ENCODE data around the gene LRRC56. TPM values are rescaled to one million over a fixed set of nuclear protein-coding genes. Genes with fewer than 3 reads are reported as not detected.

Gene LRRC56
- total RNA-seq, 1 experiment from 2014 or later: 3.4 TPM

DNA sequence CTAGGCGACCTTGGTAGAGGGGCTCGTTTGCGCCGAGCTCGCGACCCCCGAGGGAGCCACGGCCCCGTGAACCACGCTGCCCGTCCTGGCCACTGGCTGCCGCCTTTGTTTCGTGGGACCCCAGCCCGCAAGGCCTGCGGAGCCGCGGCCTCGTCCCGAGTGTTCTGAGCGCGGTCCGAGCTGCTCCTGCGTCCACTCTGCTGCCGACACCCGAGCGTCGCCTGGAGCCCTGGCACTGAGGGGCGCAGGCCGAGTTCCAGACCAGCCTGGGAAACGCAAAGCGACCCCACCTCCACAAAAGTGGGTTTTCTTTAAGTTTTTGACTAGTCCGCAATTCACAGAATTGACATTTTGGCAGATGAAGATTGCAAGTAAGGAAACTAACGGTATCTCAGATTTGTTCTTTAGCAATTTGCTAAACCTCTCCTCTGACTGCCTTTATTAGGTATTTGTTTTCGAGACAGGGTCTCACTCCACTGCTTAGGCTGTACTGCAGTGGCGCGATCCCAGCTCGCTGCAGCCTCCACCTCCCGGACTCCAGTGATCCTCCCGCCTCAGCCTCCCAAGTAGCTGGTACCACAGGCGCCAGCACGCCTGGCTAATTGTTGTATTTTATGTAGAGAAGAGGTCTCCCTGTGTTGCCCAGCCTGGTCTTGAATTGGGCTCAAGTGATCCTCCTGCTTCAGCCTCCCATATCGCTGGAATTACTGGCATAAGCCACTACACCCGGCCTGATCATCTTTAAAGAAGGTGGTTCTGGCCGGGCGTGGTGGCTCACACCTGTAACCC lies 29.4 kb upstream of the LRRC56 start:
- H4K91ac ChIP-seq (ENCODE audit: insufficient read length, low read depth, low read length): no peak overlapping the region
- H4K8ac ChIP-seq (replicated peaks; ENCODE audit: insufficient read length, low read depth, low read length): no peak overlapping the region
- TF ChIP-seq, protein P1, sequence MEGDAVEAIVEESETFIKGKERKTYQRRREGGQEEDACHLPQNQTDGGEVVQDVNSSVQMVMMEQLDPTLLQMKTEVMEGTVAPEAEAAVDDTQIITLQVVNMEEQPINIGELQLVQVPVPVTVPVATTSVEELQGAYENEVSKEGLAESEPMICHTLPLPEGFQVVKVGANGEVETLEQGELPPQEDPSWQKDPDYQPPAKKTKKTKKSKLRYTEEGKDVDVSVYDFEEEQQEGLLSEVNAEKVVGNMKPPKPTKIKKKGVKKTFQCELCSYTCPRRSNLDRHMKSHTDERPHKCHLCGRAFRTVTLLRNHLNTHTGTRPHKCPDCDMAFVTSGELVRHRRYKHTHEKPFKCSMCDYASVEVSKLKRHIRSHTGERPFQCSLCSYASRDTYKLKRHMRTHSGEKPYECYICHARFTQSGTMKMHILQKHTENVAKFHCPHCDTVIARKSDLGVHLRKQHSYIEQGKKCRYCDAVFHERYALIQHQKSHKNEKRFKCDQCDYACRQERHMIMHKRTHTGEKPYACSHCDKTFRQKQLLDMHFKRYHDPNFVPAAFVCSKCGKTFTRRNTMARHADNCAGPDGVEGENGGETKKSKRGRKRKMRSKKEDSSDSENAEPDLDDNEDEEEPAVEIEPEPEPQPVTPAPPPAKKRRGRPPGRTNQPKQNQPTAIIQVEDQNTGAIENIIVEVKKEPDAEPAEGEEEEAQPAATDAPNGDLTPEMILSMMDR (conservative IDR thresholded peaks at IDR 0.05): no peak
- peak overlapping the region; percentile 79 for H3K18ac ChIP-seq (ENCODE audit: insufficient read length, low read depth, low read length)
- peaks cover 2% of the 10 kb centered on the region; the same call in 1 of the 2 replicates for H3K79me2 ChIP-seq (ENCODE audit: insufficient read depth, low read length)
- peaks cover 16% of the 10 kb centered on the region for H3K23me2 ChIP-seq (ENCODE audit: insufficient read length, low read depth, low read length, poor library complexity, severe bottlenecking)
- H2AK5ac ChIP-seq (ENCODE audit: insufficient read length, low read length): no peak overlapping the region
- no peak overlapping the region for H3K4ac ChIP-seq (ENCODE audit: low read depth, low read length)
- H3K4me2 ChIP-seq (ENCODE audit: insufficient read depth, insufficient read length, low read length): peak overlapping the region; percentile 91
- H3K14ac ChIP-seq (ENCODE audit: insufficient read depth, low read length): peak overlapping the region; percentile 90
- H3K9me3 ChIP-seq (ENCODE audit: control insufficient read depth, low read depth, low read length): no peaks in the 10 kb centered on the region
- H2BK15ac ChIP-seq (ENCODE audit: low read depth, low read length): no peak overlapping the region
- no peak overlapping the region for H3K27ac ChIP-seq (ENCODE audit: insufficient read length, low read depth, low read length)
- H3K27me3 ChIP-seq (ENCODE audit: insufficient read depth, low read length): no peaks in the 10 kb centered on the region; the same call in 1 of the 2 replicates
- no peak overlapping the region for H3T11ph ChIP-seq (ENCODE audit: low read length)
- no peak overlapping the region for H2BK120ac ChIP-seq (ENCODE audit: low read depth, low read length, poor library complexity, severe bottlenecking)
- no peak overlapping the region for H2BK12ac ChIP-seq (ENCODE audit: insufficient read length, low read depth, low read length)
- no peaks in the 10 kb centered on the region for H4K20me1 ChIP-seq (ENCODE audit: control insufficient read depth, insufficient read depth, insufficient read length)
- H3K79me1 ChIP-seq (ENCODE audit: insufficient read depth, low read depth, low read length, poor library complexity, severe bottlenecking): no peaks in the 10 kb centered on the region
- H2AFZ ChIP-seq (ENCODE audit: low read length): no peak overlapping the region
- DNase-seq: no peak
- Mint-ChIP-seq H3K36me3 (ENCODE audit: insufficient read depth in 1 of 3, low read depth in 3 of 3) (peaks cover 14 to 23% (median 15%) of the 10 kb centered on the region in 3 experiments), H3K4me1 (peaks cover 3 to 9% of the 10 kb centered on the region in 2 experiments; a peak in 2 of 4 replicates), H3K9me3 (no peaks in the 10 kb centered on the region), H3K27me3 (ENCODE audit: low read depth) (no peaks in the 10 kb centered on the region; the same call in none of the 2 replicates), H3K27ac (peak overlapping the region in 1 of 3 experiments; percentile 87; a peak in 1 of 7 replicates), H3K4me3 (peak overlapping the region; percentile 93 to 97)
- H3K56ac ChIP-seq (ENCODE audit: insufficient read length, low read depth, low read length): no peak overlapping the region
- no peak overlapping the region for H4K5ac ChIP-seq (ENCODE audit: insufficient read length, low read depth, low read length)
- H3K23ac ChIP-seq (ENCODE audit: insufficient read length, low read depth, low read length): no peak overlapping the region
- WGBS (ENCODE audit: extremely low coverage, insufficient read length, low lambda C conversion rate): no CpG with 5 or more reads among the region's 45 CpGs
- H2BK5ac ChIP-seq (ENCODE audit: insufficient read length, low read length): no peak overlapping the region
- H3K4me1 ChIP-seq (ENCODE audit: insufficient read depth, low read length): no peaks in the 10 kb centered on the region
- peak overlapping the region; percentile 56 for H3K9ac ChIP-seq (ENCODE audit: extremely low read depth, insufficient read length, low read length)
- no peak overlapping the region for H2BK20ac ChIP-seq (ENCODE audit: low read depth, low read length, poor library complexity, severe bottlenecking)
